ENCODE data around the gene USH1C. TPM values are rescaled to one million over a fixed set of nuclear protein-coding genes. Genes with fewer than 3 reads are reported as not detected.

The USH1C gene
- total RNA-seq, 1 experiment from 2014 or later = 0.47 TPM

DNA sequence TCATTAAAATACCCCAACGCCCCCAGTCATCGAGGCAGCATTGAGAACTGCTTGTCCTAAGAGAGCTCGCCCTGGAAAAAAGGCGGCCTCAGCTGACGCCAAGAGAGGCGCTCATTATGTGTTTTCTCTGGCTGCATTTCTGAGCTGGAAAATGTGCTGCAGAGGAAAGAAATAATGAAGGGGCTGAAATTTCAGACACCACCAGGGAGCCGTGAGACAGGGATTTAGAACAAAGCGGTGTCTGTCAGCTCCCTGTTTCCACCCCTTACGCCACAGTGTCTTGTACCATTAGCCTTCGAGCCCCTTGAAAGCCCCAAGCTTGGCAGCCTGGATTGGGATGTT, 14.4 kb downstream of the USH1C start:
- no peaks in the 10 kb centered on the region for H3K27me3 ChIP-seq
- no peaks in the 10 kb centered on the region for H3K9me3 ChIP-seq (replicated peaks)
- H3K27ac ChIP-seq = peak overlapping the region; percentile 94
- H3K36me3 ChIP-seq = no peaks in the 10 kb centered on the region
- peaks cover 40% of the 10 kb centered on the region for H3K4me1 ChIP-seq
- DNase-seq = peak; percentile 65 to 87
- peak overlapping the region; percentile 37 for H3K4me3 ChIP-seq

DNA sequence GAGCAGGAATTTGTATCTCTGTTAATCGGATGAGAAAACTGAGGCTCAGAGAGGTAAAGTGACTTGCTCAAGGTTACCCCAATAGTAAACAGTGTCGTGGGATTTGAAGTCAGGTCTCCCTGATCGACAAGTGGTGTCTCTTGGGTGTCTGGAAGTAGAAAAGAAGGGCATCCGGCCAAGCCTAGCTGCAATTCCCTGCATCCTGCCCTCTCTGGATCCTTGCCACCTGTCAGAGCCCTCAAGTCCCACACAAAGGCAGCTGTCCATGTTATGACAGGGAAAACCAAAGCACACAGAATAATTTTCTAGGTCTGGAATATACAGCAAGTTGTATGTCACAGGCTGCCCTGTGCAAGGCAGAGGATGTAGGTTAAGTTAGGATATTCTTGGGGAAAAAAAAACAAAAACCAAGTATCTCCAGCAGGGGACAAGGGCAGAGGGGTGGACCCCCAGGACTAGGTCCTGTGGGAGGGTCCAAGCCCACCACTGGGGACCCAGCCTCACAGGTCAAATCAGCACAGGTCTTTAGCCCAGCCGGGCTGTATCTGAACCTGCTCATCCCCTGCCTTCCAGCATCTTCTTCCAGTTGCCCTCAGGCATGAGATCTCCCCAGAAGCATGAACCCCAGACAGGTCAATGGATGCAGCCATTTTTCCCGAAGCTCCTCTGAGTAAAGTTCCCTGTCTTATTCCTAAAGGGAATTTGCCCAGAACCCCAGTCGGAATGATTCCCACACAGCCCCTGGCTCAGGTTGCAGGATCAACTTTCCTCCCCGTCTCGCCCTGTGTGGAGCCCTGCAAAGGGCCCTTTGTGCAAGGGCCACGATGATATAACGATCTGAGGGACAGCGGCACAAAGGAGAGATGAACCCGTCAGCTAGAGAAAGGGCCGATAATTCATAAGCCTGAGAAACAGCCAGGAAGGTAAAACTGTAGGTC, 15.0 kb downstream of the USH1C start:
- peak overlapping the region; percentile 37 for H3K4me3 ChIP-seq
- no peaks in the 10 kb centered on the region for H3K27me3 ChIP-seq
- no peaks in the 10 kb centered on the region for H3K36me3 ChIP-seq
- H3K9me3 ChIP-seq (replicated peaks) = no peaks in the 10 kb centered on the region
- H3K27ac ChIP-seq = peak overlapping the region; percentile 94
- peak; percentile 94 to 99 for DNase-seq
- H3K4me1 ChIP-seq = peaks cover 40% of the 10 kb centered on the region

GRCh38 chr11:17528181-17528691, 16.0 kb downstream of the USH1C start:
- DNase-seq = peak; percentile 90 to 97
- no peaks in the 10 kb centered on the region for H3K27me3 ChIP-seq
- H3K9me3 ChIP-seq (replicated peaks) = no peaks in the 10 kb centered on the region
- H3K27ac ChIP-seq = peak overlapping the region; percentile 94
- H3K36me3 ChIP-seq = no peaks in the 10 kb centered on the region
- H3K4me1 ChIP-seq = peaks cover 40% of the 10 kb centered on the region
- H3K4me3 ChIP-seq = peak overlapping the region; percentile 35

- DNase-seq = no peak
- Histone ChIP-seq H3K27me3 (no peaks in the 10 kb centered on the region), H3K36me3 (no peaks in the 10 kb centered on the region), H3K4me1 (peaks cover 40% of the 10 kb centered on the region), H3K4me3 (no peak overlapping the region; the same call in 1 of the 2 replicates), H3K27ac (no peak overlapping the region), H3K9me3 (replicated peaks) (no peaks in the 10 kb centered on the region)
Observed at GRCh38 chr11:17527628-17527995, 16.6 kb downstream of the USH1C start.

GRCh38 chr11:17526931-17527627, 17.1 kb downstream of the USH1C start:
- DNase-seq = no peak
- no peaks in the 10 kb centered on the region for H3K27me3 ChIP-seq
- H3K9me3 ChIP-seq (replicated peaks) = no peaks in the 10 kb centered on the region
- H3K36me3 ChIP-seq = no peaks in the 10 kb centered on the region
- H3K4me3 ChIP-seq = no peak overlapping the region
- peaks cover 40% of the 10 kb centered on the region for H3K4me1 ChIP-seq
- H3K27ac ChIP-seq = no peak overlapping the region

DNA sequence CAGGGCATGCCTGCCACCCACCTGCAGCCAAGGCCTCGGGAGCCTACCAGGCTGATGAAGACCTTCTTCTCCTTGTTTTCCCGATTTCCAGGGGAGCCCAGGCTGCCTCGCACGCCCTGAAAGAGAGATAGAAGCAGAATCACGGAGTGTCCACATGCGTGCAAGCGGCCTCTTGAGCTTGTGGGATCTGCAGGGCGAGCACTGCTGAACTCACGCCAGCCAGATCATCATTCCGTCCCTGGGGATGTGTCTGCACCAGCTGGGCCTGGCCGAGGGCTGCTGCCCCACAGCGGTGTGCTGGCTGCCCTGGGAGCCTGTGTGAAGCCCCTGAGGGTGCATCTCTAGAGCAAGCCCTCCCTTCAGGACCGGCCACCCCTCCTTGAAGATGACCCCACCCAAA, 17.9 kb downstream of the USH1C start:
- Histone ChIP-seq H3K9me3 (replicated peaks) (no peaks in the 10 kb centered on the region), H3K4me1 (peaks cover 34% of the 10 kb centered on the region), H3K4me3 (no peak overlapping the region), H3K36me3 (no peaks in the 10 kb centered on the region), H3K27ac (no peak overlapping the region), H3K27me3 (no peaks in the 10 kb centered on the region)
- no peak for DNase-seq

- Histone ChIP-seq H3K9me3 (replicated peaks) (no peaks in the 10 kb centered on the region), H3K4me3 (no peak overlapping the region), H3K4me1 (peaks cover 26% of the 10 kb centered on the region), H3K27ac (no peak overlapping the region), H3K27me3 (no peaks in the 10 kb centered on the region), H3K36me3 (no peaks in the 10 kb centered on the region)
- no peak for DNase-seq
Observed at GRCh38 chr11:17525570-17525969, 18.6 kb downstream of the USH1C start.

GRCh38 chr11:17524221-17524620, 20.0 kb downstream of the USH1C start:
- Histone ChIP-seq H3K9me3 (replicated peaks) (no peaks in the 10 kb centered on the region), H3K4me1 (peaks cover 12% of the 10 kb centered on the region), H3K36me3 (no peaks in the 10 kb centered on the region), H3K27ac (no peak overlapping the region), H3K27me3 (no peaks in the 10 kb centered on the region), H3K4me3 (no peak overlapping the region)
- DNase-seq = no peak

DNA sequence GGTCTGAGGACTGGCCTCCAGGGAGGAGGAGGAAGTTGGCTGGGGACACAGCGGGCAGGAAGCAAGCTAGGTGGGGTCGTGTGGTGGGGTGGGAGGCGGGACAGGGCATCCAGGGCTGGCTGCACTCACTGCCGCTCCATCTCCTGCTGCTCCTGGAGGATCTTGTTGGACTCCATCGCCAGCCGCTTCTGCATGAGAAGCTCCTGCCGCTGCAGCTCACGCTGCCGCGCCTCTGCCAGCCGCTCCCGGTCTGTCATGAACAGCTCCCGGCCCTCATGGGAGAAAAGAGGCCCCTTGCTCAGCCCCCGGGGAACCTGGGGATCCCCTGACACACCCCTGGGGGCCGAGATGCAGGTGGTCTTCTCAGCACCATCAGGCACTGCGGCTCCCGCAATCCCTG, 21.6 kb downstream of the USH1C start:
- Histone ChIP-seq H3K4me1 (peaks cover 1% of the 10 kb centered on the region), H3K36me3 (no peaks in the 10 kb centered on the region), H3K27me3 (no peaks in the 10 kb centered on the region), H3K9me3 (replicated peaks) (no peaks in the 10 kb centered on the region), H3K4me3 (no peak overlapping the region), H3K27ac (no peak overlapping the region)
- no peak for DNase-seq

GRCh38 chr11:17521106-17521900, 22.9 kb downstream of the USH1C start:
- Histone ChIP-seq H3K27ac (no peak overlapping the region), H3K4me3 (no peak overlapping the region), H3K4me1 (no peaks in the 10 kb centered on the region; the same call in 1 of the 2 replicates), H3K36me3 (no peaks in the 10 kb centered on the region), H3K27me3 (no peaks in the 10 kb centered on the region), H3K9me3 (replicated peaks) (no peaks in the 10 kb centered on the region)
- no peak for DNase-seq

DNA sequence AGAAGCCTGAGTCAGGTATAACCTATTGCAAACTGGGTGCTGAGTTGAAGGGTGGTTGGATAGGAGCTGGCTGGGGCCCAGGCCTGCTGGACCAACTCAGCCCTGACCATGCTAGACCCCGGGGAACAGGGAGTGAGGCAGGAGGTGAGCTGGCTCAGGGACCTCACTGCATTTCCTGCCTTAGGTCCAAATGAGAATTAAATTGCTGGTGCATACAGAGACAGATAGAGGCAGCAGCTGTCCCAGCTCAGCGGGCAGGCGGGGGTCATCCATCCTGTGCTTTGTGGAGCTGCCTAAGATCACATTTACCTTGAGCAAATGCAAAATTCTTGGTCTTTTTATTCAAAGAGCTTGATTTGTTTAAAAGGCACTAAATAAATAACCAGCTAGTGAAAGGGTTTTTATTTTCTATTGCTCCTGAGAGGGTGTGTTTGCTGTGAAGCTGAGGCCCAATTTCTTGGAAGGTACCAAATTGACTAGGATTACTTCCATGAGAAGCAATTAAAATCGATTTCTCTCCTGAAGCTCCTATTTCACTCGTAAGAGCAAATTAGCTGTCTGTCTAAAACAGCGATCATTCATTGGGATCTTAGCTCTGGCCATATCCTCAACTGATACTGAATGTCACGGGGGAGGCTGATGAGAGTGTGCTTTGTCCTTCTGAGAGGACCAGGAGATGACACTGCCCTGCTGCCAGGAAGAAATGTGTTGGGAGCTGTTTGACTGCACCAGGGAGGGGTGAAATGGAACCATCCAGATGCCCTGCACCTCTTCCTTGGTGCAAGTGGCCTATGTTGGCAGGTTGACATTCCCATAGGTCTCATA, 24.9 kb downstream of the USH1C start:
- H3K4me1 ChIP-seq = peaks cover 3% of the 10 kb centered on the region; the same call in 1 of the 2 replicates
- H3K36me3 ChIP-seq = no peaks in the 10 kb centered on the region
- peak; percentile 21 to 56 for DNase-seq
- no peak overlapping the region for H3K27ac ChIP-seq
- no peaks in the 10 kb centered on the region for H3K9me3 ChIP-seq (replicated peaks)
- no peak overlapping the region for H3K4me3 ChIP-seq
- H3K27me3 ChIP-seq = no peaks in the 10 kb centered on the region

DNA sequence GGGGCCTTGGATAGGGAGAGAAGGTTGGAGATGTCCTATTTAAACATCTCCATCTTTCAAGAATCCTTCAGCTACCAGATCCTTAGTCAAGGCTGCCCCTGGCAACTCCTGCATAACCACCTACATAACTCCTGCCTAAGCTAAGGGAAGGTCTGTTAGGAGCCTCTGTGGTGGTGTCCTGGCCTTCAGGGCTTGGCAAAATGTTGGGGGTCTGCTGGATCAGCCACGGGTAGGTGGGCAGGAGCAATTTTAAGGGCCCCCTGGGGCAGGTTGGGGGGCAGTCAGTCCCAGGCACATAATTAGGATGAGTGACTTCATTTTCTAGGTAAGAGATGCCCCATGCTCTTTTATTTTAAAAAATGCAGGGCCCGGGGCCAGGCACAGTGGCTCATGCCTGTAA, 25.9 kb downstream of the USH1C start:
- no peak overlapping the region for H3K4me3 ChIP-seq
- H3K9me3 ChIP-seq (replicated peaks) = no peaks in the 10 kb centered on the region
- H3K36me3 ChIP-seq = no peaks in the 10 kb centered on the region
- H3K27ac ChIP-seq = no peak overlapping the region
- DNase-seq = no peak
- H3K27me3 ChIP-seq = no peaks in the 10 kb centered on the region
- H3K4me1 ChIP-seq = peaks cover 3% of the 10 kb centered on the region; the same call in 1 of the 2 replicates

- Histone ChIP-seq H3K27ac (no peak overlapping the region), H3K9me3 (replicated peaks) (no peaks in the 10 kb centered on the region), H3K4me3 (no peak overlapping the region), H3K27me3 (no peaks in the 10 kb centered on the region), H3K4me1 (peaks cover 3% of the 10 kb centered on the region; the same call in 1 of the 2 replicates), H3K36me3 (no peaks in the 10 kb centered on the region)
- no peak for DNase-seq
Observed at GRCh38 chr11:17517186-17517585, 27.0 kb downstream of the USH1C start.

Data from SJCRH30 (cell line).